Hematopoietic multipotent progenitor cell treated with erythropoietin and hydrocortisone succinate and interleukin-3 and kit ligand, for 4 days (in vitro differentiated cells): ENCODE data around the gene ADGRF1.

Source experiments
- DNase-seq: peaks from one replicate; pipeline ENCODE4 v3.0.0-alpha.2; 2015

Gene ADGRF1

DNA sequence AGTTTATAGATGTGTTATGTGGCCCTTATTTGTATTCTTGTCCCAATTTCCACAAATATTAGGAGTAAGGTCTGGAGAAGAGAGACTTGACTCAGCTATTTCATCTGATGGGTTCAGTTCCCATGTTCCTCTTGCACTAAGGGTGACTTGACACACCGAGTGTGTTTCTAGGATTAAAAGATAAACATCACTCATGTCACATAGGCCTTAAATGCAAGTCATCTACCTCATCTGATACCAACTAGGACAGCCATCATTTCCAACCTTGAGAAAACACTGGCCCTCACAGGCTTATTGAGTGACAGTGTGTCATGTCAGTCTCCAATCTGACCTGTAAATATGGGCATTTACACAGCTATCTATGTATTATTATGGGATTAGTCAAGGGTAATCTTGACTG is 67.3 kb downstream of the ADGRF1 start:
- peak; percentile 24 for DNase-seq

DNA sequence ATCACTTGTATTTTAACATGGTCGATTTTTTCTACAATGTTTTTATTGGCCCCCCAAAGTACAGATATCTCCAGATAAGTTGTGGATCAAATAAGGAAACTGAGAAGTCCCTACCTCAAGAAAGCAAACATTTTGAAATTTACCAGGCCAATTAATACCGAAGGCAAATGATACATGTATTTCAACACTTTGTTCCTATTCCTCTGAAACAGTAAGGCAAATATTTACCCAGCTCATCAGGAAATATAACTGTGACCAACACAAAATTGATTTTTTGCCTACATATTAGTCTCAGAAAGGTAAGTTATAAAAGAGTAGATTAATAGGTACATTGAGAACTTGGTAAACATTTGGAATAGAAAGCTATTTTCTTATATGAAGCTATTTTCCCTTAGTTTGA is 69.1 kb downstream of the ADGRF1 start:
- no peak for DNase-seq

DNA sequence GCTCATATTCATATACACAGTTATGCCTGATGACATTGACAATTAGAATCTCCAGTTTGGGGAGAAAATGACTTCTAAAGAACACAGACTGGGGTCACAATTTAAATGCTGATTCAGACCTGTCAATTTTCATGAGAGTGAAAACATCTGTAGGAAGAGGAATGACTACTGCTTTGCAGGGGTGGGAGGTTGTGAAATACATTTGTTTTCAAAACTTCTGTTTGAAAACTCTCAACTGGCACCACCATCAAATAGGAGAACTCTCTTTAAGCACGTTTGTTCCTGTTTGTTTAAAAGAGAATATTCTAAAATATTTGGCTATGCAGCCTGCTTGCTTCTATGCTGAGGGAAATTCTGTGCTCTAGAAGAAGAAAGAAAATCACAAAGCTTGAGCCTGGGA is 69.6 kb downstream of the ADGRF1 start:
- peak; percentile 60 for DNase-seq

DNA sequence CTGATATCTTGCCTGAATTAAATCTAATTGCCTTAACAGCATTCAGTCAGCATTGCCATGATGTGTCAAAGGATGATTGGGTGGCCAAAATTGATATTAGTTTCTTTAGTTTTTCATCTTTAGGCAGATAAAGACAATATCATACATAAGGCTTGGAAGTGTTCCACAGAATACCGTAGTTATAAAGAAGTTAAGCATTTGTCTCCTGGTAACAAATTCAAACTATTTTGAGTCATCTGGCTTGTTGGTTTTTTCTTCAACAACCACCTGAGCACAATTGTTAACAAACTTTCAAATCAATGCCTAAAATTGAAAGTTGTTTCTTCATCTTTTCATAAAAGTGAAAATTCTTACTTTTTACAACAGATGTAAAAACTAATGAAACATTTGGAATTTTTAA is 72.9 kb downstream of the ADGRF1 start:
- no peak for DNase-seq

DNA sequence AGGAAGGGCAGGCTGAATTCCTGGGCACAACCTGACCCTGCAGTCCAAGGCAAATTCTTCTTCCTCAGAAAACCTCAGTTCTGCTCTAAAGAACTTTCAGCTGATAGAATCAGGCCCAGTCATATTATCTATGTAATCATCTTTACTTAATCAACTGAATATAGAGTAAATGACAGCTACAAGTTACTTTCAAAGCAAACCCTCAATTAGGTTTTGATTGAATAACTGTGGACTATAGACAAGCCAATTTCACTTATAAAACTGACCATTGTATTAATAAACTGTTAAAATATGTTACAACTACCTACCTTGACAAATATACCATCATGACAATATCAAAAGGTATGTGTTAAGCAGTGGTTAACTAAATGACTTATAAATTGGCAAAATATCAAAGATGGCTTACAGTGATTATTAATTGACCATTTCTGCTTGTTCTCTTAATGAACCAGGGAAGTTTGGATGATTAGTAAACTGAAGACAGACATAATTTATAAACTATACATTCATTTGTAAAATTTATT is 74.2 kb downstream of the ADGRF1 start:
- DNase-seq, result no peak

DNA sequence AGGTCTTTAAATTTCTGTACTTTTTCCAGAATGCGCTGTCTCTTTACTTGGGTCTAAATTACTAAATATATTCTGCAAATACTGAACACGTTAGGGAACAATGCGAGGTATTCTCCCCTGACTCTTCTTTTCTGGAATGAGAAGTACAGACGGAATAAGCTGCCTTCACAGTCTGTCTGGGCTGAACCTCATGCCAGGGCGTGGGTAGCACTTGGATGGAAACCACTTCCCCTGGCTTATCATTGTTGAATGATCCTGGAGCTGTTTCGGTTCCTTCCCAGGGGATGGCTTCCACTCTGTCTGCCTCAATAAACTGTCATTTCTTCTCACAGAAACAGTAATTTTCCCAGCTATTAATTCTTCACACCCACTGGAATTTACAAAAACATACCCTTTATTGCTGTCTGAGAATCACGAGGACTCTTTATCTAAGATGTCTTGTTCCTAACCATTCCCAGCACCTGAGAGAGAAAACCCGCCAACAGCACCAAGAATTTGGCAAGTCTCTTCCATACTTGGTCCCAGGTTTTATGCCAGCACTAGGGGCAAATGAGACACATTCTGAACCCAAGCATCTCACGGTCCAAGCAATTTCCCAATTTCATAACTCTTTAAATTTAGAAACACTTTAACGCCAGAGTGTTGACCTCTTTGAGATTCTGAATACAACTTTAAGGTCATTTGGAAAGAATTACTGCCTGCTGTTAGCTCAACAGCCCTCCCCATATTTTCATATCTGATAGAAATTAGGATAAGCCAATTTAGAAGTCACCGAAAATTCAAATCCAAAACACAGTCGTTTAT is 77.2 kb downstream of the ADGRF1 start:
- DNase-seq, result no peak

DNA sequence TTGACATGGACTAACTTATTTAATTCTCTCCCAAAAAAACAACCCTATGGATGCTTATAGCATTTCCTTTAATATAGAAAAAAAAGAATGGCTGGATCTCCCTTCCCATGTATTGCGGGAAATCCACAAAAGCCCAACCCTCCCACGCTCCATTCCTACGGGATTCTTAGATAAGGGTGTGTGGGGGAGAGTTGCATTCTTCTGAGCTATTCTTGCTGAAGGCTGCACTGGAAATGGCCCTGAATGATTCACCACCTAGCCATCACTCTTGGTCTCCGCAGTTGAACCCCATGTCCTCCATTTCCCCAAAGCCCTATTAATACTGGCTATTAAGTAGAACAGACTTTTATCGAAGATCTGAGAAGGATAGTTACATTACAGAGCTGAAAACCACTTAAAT is 78.5 kb downstream of the ADGRF1 start:
- no peak for DNase-seq

DNA sequence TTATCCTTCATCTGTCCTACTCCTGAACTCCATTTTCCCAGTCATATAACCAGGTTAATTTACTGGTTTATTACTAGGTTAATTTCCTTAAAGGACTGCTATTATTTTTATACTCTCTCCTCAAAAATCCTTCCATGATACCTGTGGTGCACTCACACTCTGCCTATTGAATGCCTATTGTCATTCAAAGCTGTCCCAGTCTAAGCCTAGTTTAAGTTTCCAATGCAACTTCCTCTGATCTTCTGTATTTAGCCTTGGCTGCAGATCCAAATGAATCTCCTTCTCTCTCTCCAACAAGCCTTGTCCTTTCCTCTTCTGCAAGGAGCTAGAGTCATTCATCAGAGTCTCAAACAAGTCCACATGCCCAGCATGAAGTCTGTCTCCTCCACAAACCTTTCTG is 79.1 kb downstream of the ADGRF1 start:
- DNase-seq, result no peak

DNA sequence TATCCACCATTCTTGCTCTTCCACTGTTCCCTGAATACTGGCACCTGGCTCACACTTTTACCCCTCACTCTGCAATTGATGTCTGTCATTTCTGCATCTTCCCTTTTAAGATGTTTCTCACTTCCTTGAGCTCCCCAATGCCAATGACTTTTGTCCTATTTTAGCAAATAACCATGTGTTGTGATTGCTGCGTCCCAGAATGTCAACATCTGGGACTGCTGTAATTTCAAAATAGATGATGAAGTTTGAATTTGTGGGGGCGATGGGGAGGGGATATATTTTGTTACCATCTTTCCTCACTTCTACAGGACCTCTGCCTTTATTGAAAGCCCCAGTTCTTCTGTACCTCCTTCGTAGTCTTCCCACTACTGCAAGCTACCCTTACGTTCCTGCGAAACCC is 80.4 kb downstream of the ADGRF1 start:
- DNase-seq, result no peak

DNA sequence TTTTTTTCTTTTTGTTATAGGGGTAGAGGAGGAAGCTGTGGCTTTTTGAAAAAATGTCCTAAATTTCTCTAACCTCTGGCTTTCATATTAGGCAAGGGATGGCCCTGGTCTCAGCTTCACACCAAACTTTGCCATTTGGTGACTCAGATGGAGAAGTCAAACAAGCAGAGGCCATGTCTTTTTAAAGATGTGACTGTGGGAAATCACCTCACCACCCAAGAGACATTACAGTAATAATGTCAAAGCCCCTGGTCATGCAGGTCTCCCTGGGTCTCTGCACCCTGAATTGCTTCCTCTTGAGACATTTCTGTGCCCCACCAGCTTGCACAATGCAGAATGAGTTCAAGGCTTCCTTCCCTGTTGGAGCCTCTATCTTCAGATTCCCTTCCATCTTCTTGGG is 80.9 kb downstream of the ADGRF1 start:
- peak; percentile 28 for DNase-seq

DNA sequence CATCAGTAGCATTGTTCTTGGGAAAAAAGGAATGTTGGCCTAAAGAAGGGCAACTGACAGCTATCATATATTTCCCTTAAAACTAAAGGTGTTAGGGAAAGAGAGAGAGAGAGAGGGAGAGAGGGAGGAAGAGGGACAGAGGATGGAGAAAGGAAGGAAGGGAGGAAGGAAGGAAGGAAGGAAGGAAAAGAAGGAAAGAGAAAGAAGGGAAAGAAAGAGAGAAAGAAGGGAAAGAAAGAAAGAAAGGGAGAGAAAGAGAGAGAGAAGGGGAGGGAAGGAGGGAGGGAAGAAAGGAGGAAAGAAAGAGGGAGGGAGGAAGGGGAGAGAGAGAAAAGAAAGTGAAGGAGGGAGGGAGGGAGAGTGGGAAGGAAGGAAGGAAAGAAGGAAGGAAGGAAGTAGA is 82.7 kb downstream of the ADGRF1 start:
- no peak for DNase-seq

DNA sequence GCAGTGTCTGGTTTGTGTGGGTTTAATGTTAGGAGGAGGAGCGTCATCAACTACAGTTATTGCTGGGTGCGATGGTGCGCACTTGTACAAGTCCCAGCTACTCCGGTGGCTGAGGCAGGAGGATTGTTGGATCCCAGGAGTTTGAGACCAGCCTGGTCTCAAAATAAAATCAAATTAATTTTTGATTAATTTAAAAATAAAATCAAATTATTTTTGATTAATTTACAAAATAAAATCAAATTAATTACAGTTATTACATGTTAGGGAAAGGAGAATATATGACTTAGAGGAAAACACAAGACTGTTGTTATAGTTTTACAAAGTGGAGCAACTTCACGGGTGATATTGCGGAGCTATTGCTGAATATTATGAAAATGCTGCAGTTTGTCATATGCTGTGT is 85.7 kb downstream of the ADGRF1 start:
- no peak for DNase-seq

DNA sequence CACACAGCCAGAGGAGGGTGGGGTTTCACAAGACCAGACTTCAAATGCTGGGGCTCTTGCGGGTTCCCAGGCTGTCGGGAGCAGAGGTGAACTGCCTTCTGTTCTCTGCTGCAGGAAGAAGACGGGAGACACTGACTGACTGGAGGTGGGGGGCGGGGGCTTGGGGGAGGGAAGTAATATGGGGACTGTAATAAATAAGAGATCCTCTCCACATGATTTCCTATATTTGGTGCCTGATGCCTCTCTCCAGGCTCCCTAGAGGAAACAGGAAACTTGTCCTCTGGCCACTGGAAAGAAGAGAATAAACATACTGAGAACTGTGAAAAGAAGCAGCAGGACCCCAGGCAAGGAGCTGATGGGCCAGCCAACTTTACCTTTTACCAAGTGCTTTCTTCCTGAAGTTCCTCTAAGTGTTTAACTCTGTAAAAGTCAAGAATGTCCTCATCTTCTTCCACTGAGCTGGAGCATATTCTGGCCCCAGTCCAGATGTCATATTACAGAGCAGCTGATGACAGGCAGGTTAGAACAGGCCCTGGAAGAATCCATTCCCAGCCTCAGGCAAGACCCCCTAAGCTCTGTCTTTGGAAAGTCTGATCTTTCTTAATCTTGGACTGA is 87.2 kb downstream of the ADGRF1 start:
- no peak for DNase-seq

DNA sequence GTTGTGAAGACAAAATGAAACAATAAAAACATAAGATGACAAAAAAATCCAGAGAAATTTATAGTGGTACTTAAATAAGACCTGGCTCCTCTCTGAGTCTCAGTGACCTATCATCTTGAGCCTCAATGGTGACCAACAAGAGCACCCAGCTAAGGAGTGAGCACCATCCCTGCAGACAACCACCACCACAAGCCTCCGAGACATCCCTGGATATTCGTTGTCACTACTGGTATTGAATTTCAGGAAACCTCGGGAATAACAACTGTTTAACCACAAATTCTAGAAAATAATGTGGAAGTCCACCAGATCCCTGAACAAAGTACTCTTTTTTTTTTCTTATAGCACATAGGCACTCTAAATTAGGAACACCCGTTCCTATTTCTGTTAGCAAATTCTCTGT is 88.2 kb downstream of the ADGRF1 start:
- DNase-seq, result no peak

DNA sequence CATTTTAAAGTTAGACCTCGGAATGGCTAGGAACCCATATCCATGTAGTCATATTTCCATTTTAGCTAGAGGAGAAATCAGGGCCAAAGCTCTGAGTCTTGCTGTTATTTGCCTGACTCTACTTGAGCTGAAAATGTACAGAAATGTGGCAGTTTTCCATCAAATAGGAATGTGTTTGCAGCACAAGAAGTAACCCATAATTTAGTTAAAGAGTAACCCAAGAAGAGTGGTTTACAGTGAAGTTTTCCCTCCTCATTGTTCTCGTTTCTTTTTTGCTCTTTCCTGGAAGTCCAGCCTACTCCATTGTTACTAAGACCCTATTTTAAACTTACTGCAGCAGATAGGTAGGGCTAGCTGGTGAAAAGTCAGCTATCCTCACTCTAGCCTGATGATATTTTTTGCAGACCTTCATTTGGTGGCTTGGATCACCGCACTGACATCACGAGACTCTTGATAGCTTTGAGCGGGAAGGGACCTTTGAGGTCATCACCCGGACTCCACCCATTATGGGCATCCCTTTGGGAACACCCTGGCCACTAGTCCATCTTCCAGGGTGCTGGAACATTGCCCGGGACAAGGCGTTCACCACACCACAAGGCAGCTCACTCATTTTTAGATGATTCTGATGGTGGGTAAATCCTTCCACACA is 92.4 kb downstream of the ADGRF1 start:
- DNase-seq, result no peak

DNA sequence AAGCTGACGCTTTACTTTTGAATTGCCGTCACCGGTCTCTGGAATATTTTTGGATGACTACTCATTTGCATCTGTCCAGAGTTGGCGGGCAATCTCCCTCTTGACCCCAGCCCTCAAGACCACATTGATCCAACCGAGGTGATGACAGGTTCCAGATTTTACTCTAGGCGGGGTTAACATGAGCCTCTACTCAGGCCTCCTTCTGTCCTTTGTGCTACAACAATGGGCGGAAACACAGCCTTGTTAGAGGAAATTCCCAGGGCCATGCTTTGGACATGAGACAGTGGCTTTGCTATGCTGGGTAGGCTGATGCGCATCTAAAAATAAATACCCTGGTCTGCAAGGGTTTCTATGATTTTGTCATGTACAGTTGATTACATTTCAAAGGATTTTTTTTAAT is 93.4 kb downstream of the ADGRF1 start:
- DNase-seq, result no peak
